ENCODE measurements around the gene NSG1. TPM values are rescaled to one million over a fixed set of nuclear protein-coding genes. Genes with fewer than 3 reads are reported as not detected.

Gene NSG1
- total RNA-seq, 1 donor from 2014 or later: 2.4 TPM

DNA sequence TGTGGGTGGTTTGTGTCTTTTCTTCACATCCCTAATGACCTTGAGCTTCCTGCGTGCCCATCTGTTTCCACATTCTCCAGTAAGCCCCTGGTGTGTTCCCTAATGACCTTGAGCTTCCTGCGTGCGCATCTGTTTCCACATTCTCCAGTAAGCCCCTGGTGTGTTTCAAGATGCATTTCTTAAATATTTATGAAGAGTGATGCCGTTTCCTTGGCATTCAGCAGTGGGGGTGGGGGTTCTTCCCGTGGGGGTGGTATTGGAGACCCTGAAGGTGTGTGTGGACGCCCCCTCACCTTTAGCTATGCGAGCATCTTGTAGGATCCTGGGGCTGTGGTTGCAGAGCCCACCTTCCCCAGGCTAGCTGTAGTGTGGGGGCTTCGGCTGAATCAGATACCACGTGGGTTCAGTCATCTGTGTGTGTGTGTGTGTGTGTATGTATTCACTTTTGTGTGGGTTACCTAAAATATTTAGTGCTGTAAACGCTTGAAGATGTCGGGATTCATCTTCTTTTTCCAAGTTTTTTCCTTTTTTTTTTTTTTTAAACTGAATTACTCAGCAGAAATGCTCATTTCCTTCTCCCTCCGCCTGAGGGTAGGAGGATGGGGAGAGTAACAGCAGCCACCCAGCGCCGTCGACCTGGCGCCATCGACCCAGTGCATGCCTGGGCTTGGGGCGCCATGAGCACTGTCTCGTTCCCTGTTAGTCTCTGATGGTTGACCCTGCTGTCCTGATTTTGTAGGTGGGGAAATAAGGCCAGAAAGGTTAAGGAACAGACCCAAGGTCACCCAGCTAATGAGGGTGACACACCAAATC, 9.9 kb downstream of the NSG1 start:
- DNase-seq: peak; percentile 15

DNA sequence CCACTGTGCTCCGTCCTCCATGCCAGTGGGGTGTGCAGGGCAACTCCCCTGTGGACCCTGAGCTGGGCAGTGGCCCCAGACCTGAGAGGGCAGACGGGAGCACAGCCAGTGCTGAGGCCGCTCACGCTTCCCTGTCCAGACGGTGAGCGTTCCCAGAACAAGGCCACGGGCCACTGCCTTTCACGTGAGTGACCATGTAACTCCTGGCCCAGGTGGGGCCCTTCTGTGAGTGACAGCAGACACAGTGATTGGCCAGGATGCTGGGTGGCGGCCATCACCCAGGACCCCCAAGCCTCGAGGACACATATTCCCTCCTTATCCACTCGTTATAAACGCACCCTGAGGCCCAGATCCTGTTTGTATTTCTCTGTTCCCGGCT, 10.5 kb downstream of the NSG1 start:
- DNase-seq: no peak

DNA sequence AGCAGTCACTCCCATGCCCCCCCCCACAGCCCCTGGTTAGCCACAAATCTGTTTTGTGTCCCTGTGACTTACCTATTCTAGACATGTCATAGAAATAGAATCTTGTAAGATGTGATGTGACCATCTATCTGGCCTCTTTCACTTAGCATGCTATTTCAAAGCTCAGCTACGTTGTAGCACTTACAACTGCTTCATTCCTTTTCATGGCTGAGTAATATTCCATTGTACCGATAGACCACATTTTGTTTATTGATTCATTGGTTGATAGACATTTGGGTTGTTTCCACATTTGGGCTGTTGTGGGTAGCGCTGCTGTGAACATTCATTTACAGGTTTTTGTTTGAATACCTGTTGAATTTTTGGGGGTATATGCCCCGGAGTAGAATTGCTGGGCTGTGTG, 11.5 kb downstream of the NSG1 start:
- no peak for DNase-seq

DNA sequence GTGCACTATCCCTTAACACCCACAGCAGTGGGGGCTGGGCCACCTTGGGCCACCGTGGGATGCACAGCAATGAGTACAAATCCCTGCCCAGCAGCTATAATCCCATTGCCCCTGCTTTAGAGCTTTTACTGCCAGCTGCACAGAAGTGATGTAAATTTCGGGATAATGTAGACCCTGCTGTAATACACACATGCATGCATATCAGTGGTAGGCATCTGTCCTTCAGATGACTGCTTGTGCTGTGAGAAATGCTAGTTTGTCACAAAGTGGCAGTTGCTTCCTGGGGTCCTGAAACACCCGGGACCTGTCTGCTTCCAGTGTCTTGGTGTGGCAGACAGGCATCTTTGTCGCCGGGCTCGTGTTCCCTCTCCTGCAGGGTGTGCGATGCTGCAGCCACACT, 14.1 kb downstream of the NSG1 start:
- DNase-seq: no peak

DNA sequence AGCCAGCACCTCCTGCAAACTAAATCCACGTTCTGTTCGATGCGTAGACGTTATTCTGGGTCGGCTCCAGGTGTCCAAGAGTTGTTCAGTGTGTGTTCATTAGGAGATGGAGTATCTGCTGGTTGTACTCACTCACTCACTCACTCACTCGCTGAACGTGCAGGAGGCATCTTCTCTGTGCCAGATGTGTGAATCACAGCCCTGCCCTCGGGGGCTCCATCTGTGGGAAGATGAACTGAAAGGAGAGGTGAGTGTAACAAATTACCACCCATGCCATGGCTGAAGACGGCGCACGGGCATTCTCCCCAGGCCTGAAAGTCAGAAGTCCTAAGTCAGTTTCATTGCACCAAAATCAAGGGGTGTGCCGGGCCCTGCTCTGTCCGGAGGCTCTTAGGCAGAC, 16.1 kb downstream of the NSG1 start:
- DNase-seq: no peak

DNA sequence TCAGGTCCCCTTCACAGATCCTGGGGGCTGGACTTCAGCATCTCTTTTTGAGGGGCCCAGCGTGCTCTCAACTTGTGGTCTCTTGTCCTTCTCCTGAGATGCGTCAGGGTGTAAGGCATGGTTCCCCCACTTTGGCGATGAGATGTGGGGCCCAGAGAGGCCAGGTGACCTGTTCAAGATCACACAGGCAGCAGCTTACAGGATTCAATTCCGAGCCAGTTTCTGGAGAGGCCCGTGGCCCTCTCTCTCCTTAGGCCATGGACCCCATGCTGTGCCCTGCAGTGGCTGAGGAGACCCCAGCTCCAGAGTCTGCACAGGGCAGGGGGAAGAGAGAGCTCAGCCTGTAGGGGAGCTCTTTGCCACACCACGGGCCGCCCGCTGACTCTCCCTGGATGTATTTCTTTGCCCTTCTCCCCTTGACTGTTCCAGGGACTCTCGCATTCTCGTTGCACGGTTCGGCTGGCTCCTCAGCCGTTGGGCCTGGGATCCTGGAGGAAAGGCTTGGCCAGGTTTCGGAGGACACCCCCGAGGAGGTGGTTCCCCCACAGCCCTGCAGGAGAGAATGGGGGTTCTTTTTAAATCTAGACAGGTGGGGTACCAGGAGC, 18.6 kb downstream of the NSG1 start:
- no peak for DNase-seq

DNA sequence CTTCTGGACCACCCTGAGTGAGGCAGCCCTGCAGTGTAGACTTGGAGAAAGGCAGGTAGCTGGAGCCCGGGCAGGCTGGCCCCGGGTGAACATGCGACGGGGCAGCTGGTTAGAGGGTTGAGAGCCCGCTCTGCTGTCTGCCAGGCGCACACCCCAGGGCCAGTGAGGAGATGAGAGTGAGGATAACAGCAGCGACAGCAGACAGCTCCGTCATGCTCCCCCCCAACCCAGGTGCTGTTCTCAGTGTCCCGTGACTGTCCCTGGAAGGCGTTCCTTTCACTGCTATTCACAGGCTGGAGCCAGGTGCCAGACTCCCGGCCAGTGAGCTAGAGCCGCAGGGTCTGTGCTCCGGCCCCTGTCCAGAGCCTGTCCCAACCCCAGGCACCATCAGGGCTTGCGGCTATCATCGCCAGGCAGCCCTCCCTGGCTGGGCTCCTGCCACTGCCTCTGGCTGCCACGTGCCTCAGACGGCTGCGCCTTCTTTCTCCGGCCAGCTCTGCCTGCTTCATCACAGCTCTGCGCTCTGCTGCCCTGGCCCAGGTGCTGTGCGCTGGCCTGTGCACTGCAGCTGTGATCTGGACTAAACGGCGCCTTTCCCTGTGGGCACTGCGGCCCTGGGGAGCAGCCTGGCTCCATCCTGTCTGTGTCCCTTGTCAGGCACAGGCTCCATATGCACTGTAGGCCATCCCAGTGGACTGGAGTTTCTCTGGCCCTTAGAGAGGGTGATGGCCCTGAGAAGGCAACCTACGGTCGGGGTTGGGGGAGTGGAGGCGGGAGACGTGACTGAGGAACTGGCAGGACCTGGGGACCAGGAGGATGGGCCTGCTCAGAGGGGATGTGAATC, 19.8 kb downstream of the NSG1 start:
- no peak for DNase-seq

DNA sequence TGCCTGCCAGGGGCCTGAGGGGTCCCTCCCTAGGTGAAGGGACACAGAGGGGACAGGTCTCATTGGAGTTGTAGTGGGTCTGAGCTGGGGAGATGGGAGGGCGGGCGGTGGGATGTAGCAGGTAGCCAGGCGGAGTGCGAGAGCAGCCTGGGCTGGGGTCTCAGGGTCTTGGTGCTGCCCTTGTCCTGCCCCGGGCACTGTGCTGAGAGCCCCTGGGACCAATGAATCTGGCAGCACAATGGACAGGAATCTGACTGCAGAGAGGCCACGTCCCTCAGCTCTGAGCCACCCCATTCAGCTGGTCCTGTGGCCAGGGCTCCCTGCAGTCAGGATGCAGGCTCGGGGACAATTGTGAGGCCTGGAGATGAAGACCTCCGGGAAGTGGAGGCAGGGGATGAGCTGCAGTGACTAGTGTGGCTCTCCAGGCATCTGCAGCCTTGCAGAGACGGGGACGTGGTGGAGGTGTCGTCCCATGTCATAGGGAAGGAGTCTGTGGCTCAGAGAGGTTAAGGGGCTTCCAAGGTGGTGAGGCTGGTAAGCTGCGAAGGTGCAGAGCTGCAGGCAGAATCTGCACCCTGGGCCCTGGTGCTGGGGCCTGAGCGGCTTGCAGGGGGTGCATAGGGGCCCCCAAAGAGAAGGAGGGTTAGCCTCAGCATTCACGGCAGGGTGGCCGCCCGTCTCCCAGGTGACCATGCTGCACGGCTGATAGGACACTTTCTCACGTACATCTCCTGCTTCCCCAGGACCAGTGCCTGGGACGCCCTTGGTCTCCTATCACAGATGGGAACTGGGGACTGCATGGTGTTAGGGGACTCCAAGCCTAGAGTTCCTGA, 20.6 kb downstream of the NSG1 start:
- DNase-seq: no peak

DNA sequence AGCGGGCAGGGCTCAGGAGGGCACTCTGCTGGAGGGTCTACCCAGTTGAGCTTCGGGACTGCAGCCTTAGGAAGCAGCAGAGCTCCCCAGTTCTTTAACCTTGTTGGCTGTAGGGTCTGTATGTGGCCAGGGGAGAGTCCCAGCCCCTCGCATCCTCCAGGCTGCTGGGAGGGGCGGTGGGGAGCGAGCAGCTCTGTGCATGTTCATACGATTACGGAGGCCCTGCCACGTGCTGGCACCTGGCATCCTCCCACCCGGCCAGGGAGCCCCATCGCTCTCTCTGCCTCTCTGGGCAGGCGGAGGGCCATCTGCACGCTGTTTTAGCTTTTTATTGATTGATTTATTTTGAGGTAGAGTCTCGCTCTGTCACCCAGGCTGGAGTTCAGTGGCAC, 21.2 kb downstream of the NSG1 start:
- DNase-seq: no peak

DNA sequence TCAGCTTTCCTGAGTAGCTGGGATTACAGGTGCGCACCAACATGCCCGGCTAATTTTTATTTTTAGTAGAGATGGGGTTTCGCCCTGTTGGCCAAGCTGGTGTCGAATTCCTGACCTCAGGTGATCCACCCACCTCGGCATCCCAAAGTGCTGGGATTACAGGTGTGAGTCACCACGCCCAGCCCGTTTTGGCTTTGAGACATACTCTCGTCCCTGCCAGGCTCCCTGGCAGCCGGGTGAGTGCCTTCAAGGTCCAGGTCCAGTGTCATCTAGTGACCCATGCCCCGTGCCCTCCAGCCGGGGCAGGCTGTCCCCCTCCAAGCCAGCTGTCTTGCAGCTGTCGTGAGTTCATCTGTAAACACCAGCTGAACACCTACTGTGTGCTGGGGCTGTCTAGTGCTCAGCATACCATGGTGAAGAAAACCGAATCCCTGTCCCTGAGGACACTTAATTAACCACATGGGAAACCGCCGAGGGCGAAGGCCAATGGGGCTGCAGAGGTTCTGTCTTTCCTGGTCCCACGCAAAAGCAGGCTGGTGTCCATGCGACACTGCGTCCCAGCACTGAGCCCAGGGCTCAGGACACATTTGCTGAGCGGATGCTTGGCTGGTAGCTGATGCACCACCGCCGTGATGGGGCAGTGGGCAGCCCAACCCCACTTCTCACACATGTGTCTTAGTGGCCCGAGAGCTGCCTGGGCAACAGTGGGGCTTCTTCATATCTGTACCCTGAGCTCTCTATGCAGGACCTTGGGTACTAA, 21.9 kb downstream of the NSG1 start:
- DNase-seq: no peak

DNA sequence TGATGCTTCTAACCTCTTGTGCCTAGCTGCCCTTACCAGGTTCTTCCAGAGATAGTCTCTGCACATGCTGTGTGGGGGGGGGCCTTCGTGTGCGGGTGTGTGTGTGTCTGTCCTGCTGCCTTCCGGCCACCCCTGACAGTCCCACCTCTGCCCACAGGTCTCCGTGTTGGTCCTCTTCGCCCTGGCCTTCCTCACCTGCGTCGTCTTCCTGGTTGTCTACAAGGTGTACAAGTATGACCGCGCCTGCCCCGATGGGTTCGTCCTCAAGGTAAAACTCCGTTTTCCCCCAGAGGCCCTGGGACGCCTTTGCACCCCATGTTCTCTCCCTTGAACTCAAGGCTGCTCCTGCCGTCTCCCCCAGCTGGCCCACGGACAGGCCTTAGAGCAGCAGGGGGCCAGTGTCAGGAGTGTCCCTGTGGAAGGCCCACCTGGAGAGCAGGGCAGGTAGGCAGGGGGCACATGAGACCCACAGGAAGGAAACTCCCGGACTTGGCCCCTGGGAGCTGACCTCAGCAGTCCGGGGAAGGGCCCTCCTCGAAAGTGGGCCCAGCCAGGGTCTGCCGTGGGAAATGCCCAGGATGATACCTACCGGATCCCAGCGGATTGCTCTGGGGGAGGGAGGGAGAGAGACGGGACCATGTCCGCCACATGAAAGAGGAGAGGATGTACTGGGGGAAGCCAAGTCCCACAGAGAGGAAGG, 22.7 kb downstream of the NSG1 start:
- no peak for DNase-seq

DNA sequence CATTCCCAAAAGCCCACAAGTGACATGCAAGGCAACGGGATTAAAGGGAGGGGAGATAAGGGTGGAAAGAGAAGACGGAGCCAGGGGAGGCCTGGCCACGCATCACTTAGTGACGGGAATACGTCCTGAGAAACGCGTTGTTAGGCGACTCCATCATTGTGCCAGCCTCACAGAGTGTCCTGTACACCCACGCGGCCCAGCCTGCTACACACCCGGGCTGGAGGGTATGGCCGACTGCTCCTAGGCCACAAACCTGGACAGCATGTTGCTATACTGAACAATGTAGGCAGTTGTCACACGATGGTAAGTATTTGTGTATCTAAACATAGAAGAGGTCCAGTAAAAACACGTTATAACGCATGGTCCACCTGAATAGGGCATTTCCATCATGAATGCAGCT, 23.4 kb downstream of the NSG1 start:
- DNase-seq: no peak

DNA sequence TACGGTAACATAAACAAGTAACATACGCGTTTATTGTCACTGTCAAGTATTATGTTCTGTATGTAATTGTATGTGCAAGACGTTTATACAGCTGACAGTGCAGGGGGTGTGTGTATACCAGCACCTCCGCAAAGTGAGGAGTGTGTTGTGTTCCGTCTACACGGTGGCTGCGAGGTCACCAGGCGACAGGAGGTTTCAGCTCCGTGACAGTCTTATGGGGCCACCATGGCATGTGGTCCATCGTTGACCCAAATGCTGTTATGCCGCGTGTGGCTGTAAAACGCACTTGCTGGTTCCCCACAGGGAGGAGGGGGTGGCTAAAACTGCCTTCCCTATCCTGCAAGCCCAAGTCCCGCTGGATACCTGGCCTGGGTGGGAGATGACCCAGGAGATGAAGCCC, 25.0 kb downstream of the NSG1 start:
- no peak for DNase-seq

DNA sequence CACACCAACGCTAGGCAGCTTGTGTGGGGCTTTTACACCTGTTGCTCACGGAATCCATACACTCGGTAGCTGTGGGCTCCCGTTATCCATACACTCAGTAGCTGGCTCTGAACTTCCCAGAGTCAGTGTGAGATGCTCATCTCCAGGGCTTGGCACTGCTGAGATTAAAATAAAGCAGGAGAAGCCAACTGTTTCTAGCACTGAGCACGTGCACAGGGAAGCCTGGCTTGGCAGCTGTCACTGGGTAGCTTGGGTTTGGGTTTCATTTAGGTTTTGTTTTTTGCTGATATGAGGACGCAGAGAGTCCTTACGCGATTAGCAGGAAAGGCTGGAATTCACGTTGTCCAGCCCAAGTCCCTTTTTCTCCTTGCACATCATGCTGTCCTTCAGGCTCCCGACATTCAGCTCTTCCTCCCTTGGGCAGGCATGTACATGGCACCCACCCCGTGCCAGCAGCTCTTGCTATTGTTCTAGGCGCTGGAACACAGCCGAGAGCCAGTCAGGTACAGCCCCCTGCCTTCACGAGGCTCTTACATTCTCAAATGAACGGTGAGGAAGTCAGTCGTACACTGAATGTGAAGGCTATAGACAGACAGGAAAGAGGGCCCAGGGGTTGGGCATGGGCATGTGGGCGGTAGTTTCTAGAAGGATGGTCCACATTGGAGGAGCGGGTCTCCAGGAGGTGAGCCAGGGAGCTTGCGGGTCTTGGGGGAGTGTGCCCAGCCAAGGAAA, 25.9 kb downstream of the NSG1 start:
- peak; percentile 67 for DNase-seq

DNA sequence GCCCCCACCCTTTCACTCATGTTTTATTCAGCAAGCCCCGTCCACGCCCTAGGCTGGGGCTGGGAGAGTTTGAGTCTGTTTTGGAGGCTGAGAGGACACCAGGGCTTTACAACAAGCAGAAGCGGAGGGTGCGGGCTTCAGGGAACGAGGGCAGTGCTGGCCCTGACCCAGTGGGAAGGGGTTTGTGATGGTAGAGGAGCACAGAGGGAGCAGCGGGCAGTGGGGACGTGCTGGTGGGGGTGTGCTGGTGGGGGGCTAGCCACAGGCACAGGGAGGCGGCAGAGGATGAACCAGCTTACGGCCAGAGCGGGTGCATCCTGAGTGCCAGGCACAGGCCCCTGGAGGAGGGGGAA, 26.4 kb downstream of the NSG1 start:
- no peak for DNase-seq

DNA sequence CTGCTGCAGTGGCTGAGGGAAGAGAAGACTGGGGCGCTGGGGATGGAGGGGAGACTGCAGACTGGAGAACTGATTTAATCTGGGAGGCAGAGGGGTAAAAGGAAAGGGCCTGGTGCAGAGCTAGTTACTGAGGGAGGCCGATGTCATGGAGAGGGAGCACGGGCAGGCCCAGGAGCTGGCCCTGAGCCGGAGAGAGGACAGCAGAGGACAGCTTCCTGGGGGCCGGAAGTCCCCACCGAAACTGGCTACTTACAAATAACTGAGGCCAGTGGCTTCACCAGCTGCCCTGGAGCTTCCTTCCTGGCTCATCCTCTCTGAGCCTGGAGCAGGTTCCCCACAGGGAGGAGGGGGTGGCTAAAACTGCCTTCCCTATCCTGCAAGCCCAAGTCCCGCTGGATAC, 26.9 kb downstream of the NSG1 start:
- DNase-seq: no peak

DNA sequence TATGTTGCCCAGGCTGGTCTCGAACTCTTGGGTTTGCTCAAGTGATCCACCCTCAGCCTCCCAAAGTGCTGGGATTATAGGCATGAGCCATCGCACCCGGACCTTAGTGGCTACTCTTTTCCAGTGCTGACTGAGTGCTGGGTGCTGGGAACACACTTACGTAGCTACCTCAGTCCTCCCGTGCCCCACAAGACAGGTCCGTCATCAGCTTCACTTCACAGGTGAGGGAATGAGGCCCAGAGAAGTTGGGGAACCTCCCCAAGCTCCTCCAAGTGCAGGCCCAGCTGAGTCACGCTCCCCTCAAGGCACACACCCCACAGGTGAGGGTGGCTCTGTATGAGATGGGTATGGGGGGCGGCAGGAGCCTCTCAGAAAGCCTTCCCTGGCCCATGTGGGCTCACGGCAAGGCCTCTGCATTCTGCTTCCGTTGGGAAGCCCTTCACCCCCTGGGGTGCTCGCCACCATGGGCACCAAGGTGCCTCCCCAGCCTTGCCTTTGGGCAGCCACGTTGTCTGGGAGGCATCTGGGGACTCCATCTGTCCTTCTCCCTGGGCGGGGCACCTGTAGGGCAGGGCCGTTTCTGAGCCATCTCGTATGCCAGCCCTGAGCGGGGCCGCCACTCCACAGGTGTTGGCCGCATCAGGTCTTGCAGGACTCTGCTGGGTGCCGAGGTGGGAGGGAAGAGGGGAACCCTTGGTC, 28.4 kb downstream of the NSG1 start:
- DNase-seq: no peak

DNA sequence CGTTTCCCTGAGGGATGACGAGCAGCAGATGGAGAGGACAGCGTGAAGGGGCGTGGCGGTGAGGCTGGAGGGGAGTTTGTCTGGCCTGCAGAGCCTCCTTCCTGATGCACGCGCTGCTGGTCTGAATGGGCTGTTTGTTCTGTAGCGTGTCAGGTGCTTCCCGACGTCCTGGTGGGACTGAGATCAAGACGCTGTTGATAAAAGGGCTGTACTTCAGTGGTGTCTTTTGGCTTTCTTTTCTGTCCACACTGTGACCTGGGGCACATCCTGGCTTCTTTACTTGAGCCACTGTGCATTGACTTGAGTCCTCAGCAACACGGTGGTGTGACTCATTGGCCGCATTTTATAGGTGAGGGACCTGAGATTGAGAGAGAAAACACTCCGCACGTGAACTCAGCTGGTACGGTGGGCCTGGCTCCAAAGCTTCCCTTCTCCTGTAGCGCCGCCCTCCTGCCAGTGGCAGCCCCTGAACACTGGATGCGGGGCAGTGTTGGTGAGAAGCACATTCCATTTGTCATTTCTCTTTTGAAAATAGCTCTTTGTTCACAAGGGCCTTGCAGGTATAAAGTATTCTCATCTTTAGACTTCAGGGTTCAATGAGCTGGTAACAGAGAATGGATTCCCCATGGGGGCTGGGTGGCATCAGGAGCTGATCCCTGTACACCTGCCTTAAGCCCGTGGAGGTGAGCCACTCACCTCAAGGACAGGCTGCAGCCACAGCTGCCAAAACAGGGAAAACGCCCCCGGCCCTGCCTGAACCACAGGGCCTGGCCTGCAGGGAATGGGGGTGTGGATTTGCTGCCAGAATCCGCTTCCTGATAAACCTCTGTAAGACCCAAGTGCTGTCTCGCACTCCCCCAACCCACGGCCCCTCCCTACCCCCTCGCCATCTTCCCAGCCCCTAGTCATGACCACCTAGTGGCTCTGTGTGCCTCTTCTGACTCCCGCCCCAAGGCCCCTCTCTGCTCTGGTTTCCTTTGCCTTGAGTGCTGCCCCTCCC, 29.2 kb downstream of the NSG1 start:
- DNase-seq: no peak
